IMR-90 (cell line): ENCODE measurements around the gene RAD51B. TPM values are rescaled to one million over a fixed set of nuclear protein-coding genes. Genes with fewer than 3 reads are reported as not detected.

Source experiments
- ATAC-seq: fragments of 200-7000 bp; cut with Tn5 transposase; 2 replicates; pipeline ENCODE4 v1.9.1; 2020; ENCODE audit warnings: low read depth, mild to moderate bottlenecking, moderate library complexity
- BruUV-seq: library from RNA; stranded (reverse); fragments of 400-500 nt; replicated peaks from 2 replicates; lab custom pipeline; 2021; lab: Mats Ljungman, UMichigan
- CTCF ChIA-PET: fragments of 300-600 bp; formaldehyde crosslinking; extraction: SDS; loops from one replicate; lab custom pipeline; 2021; ENCODE audit warnings: antibody characterized with exemption; lab: Yijun Ruan, JAX
- POLR2A ChIA-PET: fragments of 300-600 bp; sonication (Branson Sonifier 250); formaldehyde crosslinking; loops from one replicate; lab custom pipeline; 2022; ENCODE audit warnings: antibody characterized with exemption; ENCODE audit not compliant: unreplicated experiment; lab: Charles Lee
- DNase-seq: peaks from one replicate; pipeline ENCODE4 v3.0.0; 2013
- H2AFZ ChIP-seq: replicated peaks from 2 replicates; pipeline ENCODE3; 2013; ENCODE audit warnings: low read length, mild to moderate bottlenecking; ENCODE audit not compliant: poor library complexity
- H2AK5ac ChIP-seq: 2 replicates; pipeline ENCODE4 v1.6.1; 2013; ENCODE audit warnings: low read depth, low read length, inconsistent platforms
- H2AK9ac ChIP-seq: replicated peaks from 2 replicates; pipeline ENCODE3; 2013; ENCODE audit warnings: mild to moderate bottlenecking, low read depth, low read length, moderate library complexity; ENCODE audit not compliant: poor library complexity
- H2BK120ac ChIP-seq: 2 replicates; pipeline ENCODE4 v1.6.1; 2013; ENCODE audit warnings: low read depth, low read length, inconsistent platforms
- H2BK15ac ChIP-seq: 3 replicates; pipeline ENCODE4 v1.6.1; 2013; ENCODE audit warnings: low read depth, low read length, inconsistent platforms
- H2BK20ac ChIP-seq: 2 replicates; pipeline ENCODE4 v1.6.1; 2013; ENCODE audit warnings: low read depth, mild to moderate bottlenecking, inconsistent platforms, low read length, moderate library complexity
- H2BK5ac ChIP-seq: 2 replicates; pipeline ENCODE4 v1.6.1; 2013; ENCODE audit warnings: mild to moderate bottlenecking, low read depth, low read length, inconsistent platforms; ENCODE audit not compliant: poor library complexity, severe bottlenecking
- H3K14ac ChIP-seq: replicated peaks from 2 replicates; pipeline ENCODE4 v1.6.1; 2013; ENCODE audit warnings: low read depth, low read length, inconsistent platforms
- H3K18ac ChIP-seq: 2 replicates; pipeline ENCODE4 v1.6.1; 2013; ENCODE audit warnings: low read depth, low read length, control low read depth
- H3K23ac ChIP-seq: 2 replicates; pipeline ENCODE4 v1.6.1; 2013; ENCODE audit warnings: low read depth, low read length, inconsistent platforms
- H3K27ac ChIP-seq: 2 replicates; pipeline ENCODE4 v1.5.1; 2013; ENCODE audit warnings: mild to moderate bottlenecking, control low read depth, low read length; ENCODE audit not compliant: insufficient read depth
- H3K27me3 ChIP-seq: 2 replicates; pipeline ENCODE4 v1.6.1; 2013; ENCODE audit warnings: low read length; ENCODE audit not compliant: control insufficient read depth, insufficient read depth
- H3K36me3 ChIP-seq: 2 replicates; pipeline ENCODE4 v1.6.1; 2013; ENCODE audit warnings: low read length, mixed read lengths; ENCODE audit not compliant: control insufficient read depth, insufficient read depth
- H3K4ac ChIP-seq: 2 replicates; pipeline ENCODE4 v1.6.1; 2013; ENCODE audit warnings: low read depth, low read length, inconsistent platforms
- H3K4me1 ChIP-seq: 2 replicates; pipeline ENCODE4 v1.6.1; 2013; ENCODE audit warnings: low read length, mixed read lengths; ENCODE audit not compliant: control insufficient read depth, insufficient read depth
- H3K4me2 ChIP-seq: 2 replicates; pipeline ENCODE4 v1.6.1; 2013; ENCODE audit warnings: low read depth, mild to moderate bottlenecking, control low read depth, low read length, moderate library complexity
- H3K4me3 ChIP-seq: 2 replicates; pipeline ENCODE4 v1.5.1; 2013; ENCODE audit warnings: low read depth, mild to moderate bottlenecking, control low read depth, low read length, moderate library complexity; ENCODE audit not compliant: insufficient read depth
- H3K56ac ChIP-seq: 2 replicates; pipeline ENCODE4 v1.6.1; 2013; ENCODE audit warnings: low read length, inconsistent platforms; ENCODE audit not compliant: insufficient read depth; ENCODE audit errors: extremely low read depth
- H3K79me1 ChIP-seq, 2 experiments: 2 replicates each; pipeline ENCODE4 v1.6.1; 2013; ENCODE audit warnings: low read length in 2 of 2, inconsistent platforms in 1 of 2, low read depth in 1 of 2
- H3K9ac ChIP-seq: 2 replicates; pipeline ENCODE4 v1.6.1; 2013; ENCODE audit warnings: low read depth, low read length, control low read depth
- H3K9me1 ChIP-seq: 2 replicates; pipeline ENCODE4 v1.6.1; 2013; ENCODE audit warnings: low read length, inconsistent platforms; ENCODE audit not compliant: insufficient read depth
- H3K9me3 ChIP-seq: 2 replicates; pipeline ENCODE4 v1.6.1; 2013; ENCODE audit warnings: low read length; ENCODE audit not compliant: control insufficient read depth, insufficient read depth
- H4K20me1 ChIP-seq: 2 replicates; pipeline ENCODE4 v1.6.1; 2013; ENCODE audit warnings: low read length, inconsistent platforms; ENCODE audit not compliant: insufficient read depth
- H4K5ac ChIP-seq: 2 replicates; pipeline ENCODE4 v1.6.1; 2013; ENCODE audit warnings: mild to moderate bottlenecking, low read depth, low read length, control low read depth
- H4K8ac ChIP-seq, 2 experiments: 2 replicates each; pipeline ENCODE4 v1.6.1; 2013; ENCODE audit warnings: low read depth in 2 of 2, low read length in 2 of 2, control low read depth in 1 of 2, inconsistent platforms in 1 of 2
- H4K91ac ChIP-seq: 2 replicates; pipeline ENCODE4 v1.6.1; 2013; ENCODE audit warnings: low read depth, low read length, inconsistent platforms; ENCODE audit not compliant: insufficient read depth
- FOS ChIP-seq: fragments of 150-350 bp; IDR thresholded peaks from 2 replicates; pipeline ENCODE4 v1.6.1; 2016; ENCODE audit warnings: low read depth, low read length
- POLR2A ChIP-seq: IDR thresholded peaks from 2 replicates; pipeline ENCODE4 v1.6.1; 2012; ENCODE audit warnings: mild to moderate bottlenecking, low read depth, low read length
- RCOR1 ChIP-seq: IDR thresholded peaks from 2 replicates; pipeline ENCODE4 v1.6.1; 2012; ENCODE audit warnings: mild to moderate bottlenecking, low read length, improper control_type of control experiment; ENCODE audit not compliant: insufficient replicate concordance
- RFX5 ChIP-seq: IDR thresholded peaks from 2 replicates; pipeline ENCODE4 v1.8.0; 2012; ENCODE audit warnings: low read depth, mild to moderate bottlenecking, low read length, moderate library complexity
- USF2 ChIP-seq: fragments of 150-350 bp; IDR thresholded peaks from 2 replicates; pipeline ENCODE4 v1.6.1; 2017; ENCODE audit warnings: mild to moderate bottlenecking, antibody characterized with exemption, low read length, low read depth
- dilution Hi-C: fragments of 300-500 bp; cut with HindIII; formaldehyde crosslinking; loops from one replicate; pipeline ENCODE4 v1.14.3; 2018; ENCODE audit warnings: low sequenced_read_pairs; ENCODE audit not compliant: unreplicated experiment
- in situ Hi-C: fragments of 300-500 bp; cut with MboI; formaldehyde crosslinking; loops from 3 replicates; pipeline ENCODE4 v1.14.3; 2019; ENCODE audit warnings: low sequenced_read_pairs, inconsistent platforms, mixed read lengths
- intact Hi-C: fragments of 100-400 bp; cut with micrococcal nuclease; formaldehyde crosslinking; loops from 2 replicates; pipeline ENCODE4 v1.10.0; 2022
- polyA plus RNA-seq, 3 experiments: library from polyadenylated mRNA; depleted of rRNA; stranded (reverse); fragments of >200 nt; gene quantifications; 2 replicates each; pipeline ENCODE4 v1.2.3, GENCODE V29; 2012; ENCODE audit warnings: low replicate concordance in 1 of 3
- total RNA-seq: library from RNA; depleted of rRNA; stranded (reverse); fragments of >200 nt; gene quantifications from 2 replicates; pipeline ENCODE4 v1.2.3, GENCODE V29; 2012

RAD51B gene
- total and polyA plus RNA-seq, 2 of the 4 experiments (the other 2 are of a cell fraction) = 5.1 to 18.8 TPM

GRCh38 chr14:67908052-67908754 lies 88.6 kb downstream of the RAD51B start:
- DNase-seq (peak; percentile 53), ATAC-seq (no peak)
- H3K9ac ChIP-seq = no peak overlapping the region
- no peaks in the 10 kb centered on the region for H4K20me1 ChIP-seq
- H2BK5ac ChIP-seq = no peak overlapping the region
- H4K91ac ChIP-seq = no peak overlapping the region
- no peak overlapping the region for H2BK120ac ChIP-seq
- H4K8ac ChIP-seq = no peak overlapping the region
- H3K14ac ChIP-seq = no peak overlapping the region; the same call in 1 of the 2 replicates
- H2BK20ac ChIP-seq = no peak overlapping the region
- no peak overlapping the region for H2AFZ ChIP-seq
- no peak overlapping the region for H2BK15ac ChIP-seq
- no peaks in the 10 kb centered on the region for H3K9me3 ChIP-seq
- no peak overlapping the region for H4K5ac ChIP-seq
- dilution Hi-C loops (no loop called here), in situ Hi-C loops (no loop called here), intact Hi-C loops (no loop called here)
- no peaks in the 10 kb centered on the region; the same call in 1 of the 2 replicates for H3K4me1 ChIP-seq
- ChIA-PET CTCF (interaction anchor here (0.6 to 1.1 kb wide), 2 partner anchors 60 to 776 kb away, joined by 3 read pairs; no protein-coding TSS in a partner anchor), POLR2A (no interaction called here)
- H3K18ac ChIP-seq = no peak overlapping the region
- no peak overlapping the region for H3K27ac ChIP-seq
- no peak overlapping the region for H3K4me2 ChIP-seq
- no peak overlapping the region for H3K4ac ChIP-seq
- BruUV-seq = no TSS peak
- no peak overlapping the region for H3K23ac ChIP-seq
- H3K9me1 ChIP-seq = no peaks in the 10 kb centered on the region
- H3K56ac ChIP-seq = no peak overlapping the region
- TF ChIP-seq RFX5 (no peak), POLR2A (no peak), RCOR1 (no peak), USF2 (no peak), FOS (no peak)
- H3K27me3 ChIP-seq = no peaks in the 10 kb centered on the region
- H2AK5ac ChIP-seq = no peak overlapping the region
- no peak overlapping the region for H2AK9ac ChIP-seq
- no peaks in the 10 kb centered on the region for H3K36me3 ChIP-seq
- no peaks in the 10 kb centered on the region for H3K79me1 ChIP-seq
- H3K4me3 ChIP-seq = no peak overlapping the region
